ENCODE results near the gene HMGCR. TPM values are rescaled to one million over a fixed set of nuclear protein-coding genes. Genes with fewer than 3 reads are reported as not detected.
A peak's percentile ranks its signal among the peaks of the same experiment; 100 is the strongest.

Gene HMGCR
- total and polyA plus RNA-seq, 9 of the 15 experiments (the other 6 are each of a cell fraction or from before 2014, with no cell fraction given): 29.5 to 155 (median 61.5) TPM

GRCh38 chr5:75336615-75337336 lies at the start of gene HMGCR (continued):
- TF ChIP-seq, protein P1, sequence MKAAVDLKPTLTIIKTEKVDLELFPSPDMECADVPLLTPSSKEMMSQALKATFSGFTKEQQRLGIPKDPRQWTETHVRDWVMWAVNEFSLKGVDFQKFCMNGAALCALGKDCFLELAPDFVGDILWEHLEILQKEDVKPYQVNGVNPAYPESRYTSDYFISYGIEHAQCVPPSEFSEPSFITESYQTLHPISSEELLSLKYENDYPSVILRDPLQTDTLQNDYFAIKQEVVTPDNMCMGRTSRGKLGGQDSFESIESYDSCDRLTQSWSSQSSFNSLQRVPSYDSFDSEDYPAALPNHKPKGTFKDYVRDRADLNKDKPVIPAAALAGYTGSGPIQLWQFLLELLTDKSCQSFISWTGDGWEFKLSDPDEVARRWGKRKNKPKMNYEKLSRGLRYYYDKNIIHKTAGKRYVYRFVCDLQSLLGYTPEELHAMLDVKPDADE (conservative IDR thresholded peaks at IDR 0.05; ENCODE audit: control insufficient read depth, low read depth, low read length): no peak
- TF ChIP-seq ZNF449 (CRISPR knock-in tag; IDR thresholded peaks at IDR 0.05) (no peak), CCAR2 (IDR thresholded peaks at IDR 0.05; ENCODE audit: low read depth, low read length) (no peak), STAT5B (CRISPR knock-in tag; IDR thresholded peaks at IDR 0.05) (no peak), DDX20 (tag; IDR thresholded peaks at IDR 0.05; ENCODE audit: low read depth) (no peak), ZNF239 (CRISPR knock-in tag; IDR thresholded peaks at IDR 0.05) (no peak), ZBTB26 (CRISPR knock-in tag; IDR thresholded peaks at IDR 0.05) (no peak), DACH1 (IDR thresholded peaks at IDR 0.05; ENCODE audit: partially characterized antibody) (peak; percentile 20), JUN (IDR thresholded peaks at IDR 0.05; ENCODE audit: borderline replicate concordance, low read depth, low read length) (0 out of 2 replicates have a peak, but pooled peaks have one; percentile 46), JUN (CRISPR knock-in tag; IDR thresholded peaks at IDR 0.05; ENCODE audit: borderline replicate concordance) (peak; percentile 82; the same call in 1 of the 2 replicates), ZNF184 (CRISPR knock-in tag; IDR thresholded peaks at IDR 0.05) (no peak), HSF4 (CRISPR knock-in tag; IDR thresholded peaks at IDR 0.05; ENCODE audit: borderline replicate concordance) (no peak), RB1 (IDR thresholded peaks at IDR 0.05; ENCODE audit: low read depth) (peak; percentile 48), HNRNPH1 (optimal IDR thresholded peaks at IDR 0.05; ENCODE audit: low read depth, low read length) (no peak), ELF2 (CRISPR knock-in tag; IDR thresholded peaks at IDR 0.05) (no peak), TFAP4 (CRISPR knock-in tag; IDR thresholded peaks at IDR 0.05; ENCODE audit: borderline replicate concordance) (peak; percentile 94)
- TF ChIP-seq, protein P2, sequence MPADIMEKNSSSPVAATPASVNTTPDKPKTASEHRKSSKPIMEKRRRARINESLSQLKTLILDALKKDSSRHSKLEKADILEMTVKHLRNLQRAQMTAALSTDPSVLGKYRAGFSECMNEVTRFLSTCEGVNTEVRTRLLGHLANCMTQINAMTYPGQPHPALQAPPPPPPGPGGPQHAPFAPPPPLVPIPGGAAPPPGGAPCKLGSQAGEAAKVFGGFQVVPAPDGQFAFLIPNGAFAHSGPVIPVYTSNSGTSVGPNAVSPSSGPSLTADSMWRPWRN (IDR thresholded peaks at IDR 0.05; ENCODE audit: low read depth): peak; percentile 73
- TF ChIP-seq, protein P3, sequence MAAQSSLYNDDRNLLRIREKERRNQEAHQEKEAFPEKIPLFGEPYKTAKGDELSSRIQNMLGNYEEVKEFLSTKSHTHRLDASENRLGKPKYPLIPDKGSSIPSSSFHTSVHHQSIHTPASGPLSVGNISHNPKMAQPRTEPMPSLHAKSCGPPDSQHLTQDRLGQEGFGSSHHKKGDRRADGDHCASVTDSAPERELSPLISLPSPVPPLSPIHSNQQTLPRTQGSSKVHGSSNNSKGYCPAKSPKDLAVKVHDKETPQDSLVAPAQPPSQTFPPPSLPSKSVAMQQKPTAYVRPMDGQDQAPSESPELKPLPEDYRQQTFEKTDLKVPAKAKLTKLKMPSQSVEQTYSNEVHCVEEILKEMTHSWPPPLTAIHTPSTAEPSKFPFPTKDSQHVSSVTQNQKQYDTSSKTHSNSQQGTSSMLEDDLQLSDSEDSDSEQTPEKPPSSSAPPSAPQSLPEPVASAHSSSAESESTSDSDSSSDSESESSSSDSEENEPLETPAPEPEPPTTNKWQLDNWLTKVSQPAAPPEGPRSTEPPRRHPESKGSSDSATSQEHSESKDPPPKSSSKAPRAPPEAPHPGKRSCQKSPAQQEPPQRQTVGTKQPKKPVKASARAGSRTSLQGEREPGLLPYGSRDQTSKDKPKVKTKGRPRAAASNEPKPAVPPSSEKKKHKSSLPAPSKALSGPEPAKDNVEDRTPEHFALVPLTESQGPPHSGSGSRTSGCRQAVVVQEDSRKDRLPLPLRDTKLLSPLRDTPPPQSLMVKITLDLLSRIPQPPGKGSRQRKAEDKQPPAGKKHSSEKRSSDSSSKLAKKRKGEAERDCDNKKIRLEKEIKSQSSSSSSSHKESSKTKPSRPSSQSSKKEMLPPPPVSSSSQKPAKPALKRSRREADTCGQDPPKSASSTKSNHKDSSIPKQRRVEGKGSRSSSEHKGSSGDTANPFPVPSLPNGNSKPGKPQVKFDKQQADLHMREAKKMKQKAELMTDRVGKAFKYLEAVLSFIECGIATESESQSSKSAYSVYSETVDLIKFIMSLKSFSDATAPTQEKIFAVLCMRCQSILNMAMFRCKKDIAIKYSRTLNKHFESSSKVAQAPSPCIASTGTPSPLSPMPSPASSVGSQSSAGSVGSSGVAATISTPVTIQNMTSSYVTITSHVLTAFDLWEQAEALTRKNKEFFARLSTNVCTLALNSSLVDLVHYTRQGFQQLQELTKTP (IDR thresholded peaks at IDR 0.05; ENCODE audit: low read depth in 1 of 2, partially characterized antibody in 2 of 2): peak in 1 of 2 experiments; percentile 29

Data from K562 (cell line).